Esophagus muscularis mucosa (tissue), 4 donors: Measurements from ENCODE around the gene ENDOD1. TPM values are rescaled to one million over a fixed set of nuclear protein-coding genes. Genes with fewer than 3 reads are reported as not detected.

Experiments
- DNase-seq: peaks from one replicate; pipeline ENCODE4 v3.0.0-alpha.2; 2017; ENCODE audit errors: extremely low spot score
- H3K27ac ChIP-seq, 4 donors: fragments of 200-600 bp; sonication (generic); replicated peaks in 1 of 4; 1 replicate in 3 of 4; 2 replicates in 1 of 4; pipeline ENCODE4 v1.5.1; 2016 to 2019; ENCODE audit warnings: mild to moderate bottlenecking in 1 of 4
- H3K27me3 ChIP-seq, 4 donors: fragments of 200-600 bp; sonication (generic); one replicate each; pipeline versions ENCODE4 v1.5.1 to v1.6.0; 2016 to 2019
- H3K36me3 ChIP-seq, 4 donors: fragments of 200-600 bp; sonication (generic); one replicate each; pipeline ENCODE4 v1.5.1; 2016 to 2019
- H3K4me1 ChIP-seq, 4 donors: fragments of 200-600 bp; sonication (generic); one replicate each; pipeline ENCODE4 v1.5.1; 2016 to 2019
- H3K4me3 ChIP-seq, 4 donors: fragments of 200-600 bp; sonication (generic); 1 replicate in 2 of 4; 2 replicates in 2 of 4; pipeline ENCODE4 v1.5.1; 2016 to 2019; ENCODE audit warnings: mild to moderate bottlenecking in 4 of 4, moderate library complexity in 1 of 4
- H3K9me3 ChIP-seq, 4 donors: fragments of 200-600 bp; sonication (generic); 1 replicate in 3 of 4; 2 replicates in 1 of 4; pipeline ENCODE4 v1.5.1; 2016 to 2019
- EP300 ChIP-seq: sonication (generic); formaldehyde crosslinking; IDR thresholded peaks from one replicate; pipeline ENCODE4 v1.6.1; 2017; ENCODE audit warnings: antibody characterized with exemption
- POLR2A ChIP-seq: fragments of 450-650 bp; IDR thresholded peaks from one replicate; pipeline ENCODE4 v1.6.1; 2017; ENCODE audit warnings: antibody characterized with exemption, moderate library complexity, mild to moderate bottlenecking, low read depth
- POLR2AphosphoS5 ChIP-seq, 2 donors: sonication (generic); formaldehyde crosslinking; IDR thresholded peaks; one replicate each; pipeline ENCODE4 v1.6.1; 2017; ENCODE audit warnings: antibody characterized with exemption in 2 of 2
- WGBS: methylation state at CpG from one replicate; pipeline ENCODE4 v1.1.5; 2018; 5-methylcytosine and 5-hydroxymethylcytosine counted together
- intact Hi-C: fragments of 100-400 bp; cut with DNase I; formaldehyde crosslinking; loops from one replicate; pipeline ENCODE4 v1.15.1; 2023
- total RNA-seq, 4 donors: library from RNA; depleted of rRNA; stranded (reverse); fragments of >200 nt; gene quantifications; one replicate each; pipeline versions ENCODE4 v1.1.0 to v1.2.1, GENCODE V29; 2016
- TF ChIP-seq, protein P1 (sequence below), 3 experiments: fragments of 200-600 bp in 2 of 3; fragments of 450-650 bp in 1 of 3; sonication (generic) in 2 of 3; IDR thresholded peaks; one replicate each; pipeline ENCODE4 v1.5.1; 2017 to 2019; ENCODE audit warnings: antibody characterized with exemption in 3 of 3, mild to moderate bottlenecking in 2 of 3, moderate library complexity in 1 of 3

ENDOD1 gene
- total RNA-seq, 4 donors from 2014 or later = 37.6 to 43.2 (median 41.0) TPM

DNA sequence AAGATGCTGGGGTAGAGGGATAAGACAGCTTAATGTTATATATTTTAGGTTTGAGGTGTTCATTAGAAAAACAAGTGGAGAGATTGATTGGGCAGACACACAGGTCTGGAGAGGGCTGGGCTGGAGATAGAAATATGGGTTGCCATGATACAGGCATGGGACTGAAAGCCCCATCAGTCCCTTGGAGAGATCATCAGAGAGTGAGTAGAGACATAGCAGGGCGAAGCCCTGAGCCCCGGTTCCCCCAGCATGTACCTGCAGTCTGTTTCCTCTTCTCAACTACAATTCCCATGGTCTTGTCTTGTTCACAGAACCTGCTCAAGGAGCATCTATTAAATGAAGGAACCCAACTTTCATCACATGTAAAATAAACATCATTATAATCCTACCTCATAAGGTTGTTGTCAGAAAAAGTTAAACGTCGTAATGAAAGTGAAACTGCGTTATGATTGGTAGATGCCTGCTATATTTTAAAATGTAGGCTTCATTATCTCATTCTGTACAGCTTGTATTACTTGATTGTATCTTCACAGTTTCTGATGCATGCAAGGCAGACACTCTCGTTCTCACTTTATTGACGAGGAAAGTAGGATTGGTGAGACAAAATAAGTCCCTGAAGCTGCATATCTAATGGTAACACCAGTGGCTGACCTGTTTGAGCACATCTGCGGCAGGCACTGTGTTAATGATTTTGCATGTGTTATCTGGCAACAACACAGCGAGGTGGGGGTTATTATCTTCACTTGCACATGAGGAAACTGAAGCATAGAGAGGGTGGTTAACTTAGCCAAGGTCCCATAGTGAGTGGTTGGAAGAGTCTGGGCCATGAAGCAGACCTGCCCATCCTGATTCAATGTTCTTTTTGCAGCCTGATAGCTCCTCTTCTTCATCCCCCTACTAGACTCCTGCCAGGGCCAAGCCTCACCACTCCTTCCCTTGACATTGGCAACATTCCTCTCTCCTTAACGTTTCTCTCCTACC is 63.5 kb downstream of the ENDOD1 start:
- H3K27ac ChIP-seq = peak overlapping the region in 1 of 4 donors; percentile 26

GRCh38 chr11:95153857-95154246 is 64.2 kb downstream of the ENDOD1 start:
- TF ChIP-seq EP300 = no peak
- TF ChIP-seq, protein P1, sequence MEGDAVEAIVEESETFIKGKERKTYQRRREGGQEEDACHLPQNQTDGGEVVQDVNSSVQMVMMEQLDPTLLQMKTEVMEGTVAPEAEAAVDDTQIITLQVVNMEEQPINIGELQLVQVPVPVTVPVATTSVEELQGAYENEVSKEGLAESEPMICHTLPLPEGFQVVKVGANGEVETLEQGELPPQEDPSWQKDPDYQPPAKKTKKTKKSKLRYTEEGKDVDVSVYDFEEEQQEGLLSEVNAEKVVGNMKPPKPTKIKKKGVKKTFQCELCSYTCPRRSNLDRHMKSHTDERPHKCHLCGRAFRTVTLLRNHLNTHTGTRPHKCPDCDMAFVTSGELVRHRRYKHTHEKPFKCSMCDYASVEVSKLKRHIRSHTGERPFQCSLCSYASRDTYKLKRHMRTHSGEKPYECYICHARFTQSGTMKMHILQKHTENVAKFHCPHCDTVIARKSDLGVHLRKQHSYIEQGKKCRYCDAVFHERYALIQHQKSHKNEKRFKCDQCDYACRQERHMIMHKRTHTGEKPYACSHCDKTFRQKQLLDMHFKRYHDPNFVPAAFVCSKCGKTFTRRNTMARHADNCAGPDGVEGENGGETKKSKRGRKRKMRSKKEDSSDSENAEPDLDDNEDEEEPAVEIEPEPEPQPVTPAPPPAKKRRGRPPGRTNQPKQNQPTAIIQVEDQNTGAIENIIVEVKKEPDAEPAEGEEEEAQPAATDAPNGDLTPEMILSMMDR (IDR thresholded peaks at IDR 0.05) = no peak
- no peak for TF ChIP-seq POLR2A
- TF ChIP-seq POLR2AphosphoS5 (IDR thresholded peaks at IDR 0.05) = no peak
- H3K9me3 ChIP-seq = no peaks in the 10 kb centered on the region
- intact Hi-C loops = loop anchor here (2.0 to 10.0 kb wide), 5 partner anchors 78 to 611 kb away; partner anchors contain the start of genes CWC15, KDM4D and SESN3
- WGBS = 52% methylated on average over 1 of the region's 1 CpG
- no peaks in the 10 kb centered on the region for H3K27me3 ChIP-seq
- peaks cover 15 to 69% (median 61%) of the 10 kb centered on the region in 4 donors for H3K4me1 ChIP-seq
- H3K27ac ChIP-seq = no peak overlapping the region
- no peak overlapping the region for H3K4me3 ChIP-seq
- no peak for DNase-seq
- no peaks in the 10 kb centered on the region for H3K36me3 ChIP-seq

More for the DNA sequence above, 63.5 kb downstream of the ENDOD1 start:
- H3K27me3 ChIP-seq = no peaks in the 10 kb centered on the region
- H3K36me3 ChIP-seq = no peaks in the 10 kb centered on the region
- peaks cover 19 to 73% (median 63%) of the 10 kb centered on the region in 4 donors for H3K4me1 ChIP-seq
- peak overlapping the region in 1 of 4 donors; percentile 29 for H3K4me3 ChIP-seq
- intact Hi-C loops = loop anchor here (2.0 to 10.0 kb wide), 5 partner anchors 79 to 612 kb away; partner anchors contain the start of genes CWC15, KDM4D and SESN3
- H3K9me3 ChIP-seq = no peaks in the 10 kb centered on the region
- no peak for TF ChIP-seq POLR2A
- TF ChIP-seq EP300 = no peak
- TF ChIP-seq, protein P1 (IDR thresholded peaks at IDR 0.05) = no peak
- TF ChIP-seq POLR2AphosphoS5 (IDR thresholded peaks at IDR 0.05) = no peak
- 56% methylated on average over 10 of the region's 10 CpGs for WGBS
- no peak for DNase-seq

GRCh38 chr11:95154514-95154913 is 64.9 kb downstream of the ENDOD1 start:
- no peaks in the 10 kb centered on the region for H3K36me3 ChIP-seq
- TF ChIP-seq, protein P1 (IDR thresholded peaks at IDR 0.05) = peak; percentile 37 to 49 (median 42)
- TF ChIP-seq POLR2A = no peak
- H3K27ac ChIP-seq = no peak overlapping the region
- H3K9me3 ChIP-seq = no peaks in the 10 kb centered on the region
- intact Hi-C loops = loop anchor here (5.0 to 10.0 kb wide), 4 partner anchors 78 to 360 kb away; partner anchors contain the start of genes CWC15, KDM4D and SESN3
- no peak for DNase-seq
- H3K4me3 ChIP-seq = no peak overlapping the region
- H3K27me3 ChIP-seq = no peaks in the 10 kb centered on the region
- H3K4me1 ChIP-seq = peaks cover 11 to 66% (median 59%) of the 10 kb centered on the region in 4 donors

GRCh38 chr11:95155385-95155784 is 65.7 kb downstream of the ENDOD1 start:
- intact Hi-C loops = loop anchor here (10.0 kb wide), 2 partner anchors 179 to 359 kb away; no protein-coding TSS in a partner anchor
- H3K4me1 ChIP-seq = peaks cover 5 to 58% (median 51%) of the 10 kb centered on the region in 4 donors
- no peaks in the 10 kb centered on the region for H3K9me3 ChIP-seq
- no peak overlapping the region for H3K27ac ChIP-seq
- no peak overlapping the region for H3K4me3 ChIP-seq
- H3K27me3 ChIP-seq = no peaks in the 10 kb centered on the region
- H3K36me3 ChIP-seq = no peaks in the 10 kb centered on the region
- TF ChIP-seq POLR2AphosphoS5 (IDR thresholded peaks at IDR 0.05) = no peak
- 91% methylated on average over 4 of the region's 4 CpGs for WGBS
- no peak for DNase-seq

DNA sequence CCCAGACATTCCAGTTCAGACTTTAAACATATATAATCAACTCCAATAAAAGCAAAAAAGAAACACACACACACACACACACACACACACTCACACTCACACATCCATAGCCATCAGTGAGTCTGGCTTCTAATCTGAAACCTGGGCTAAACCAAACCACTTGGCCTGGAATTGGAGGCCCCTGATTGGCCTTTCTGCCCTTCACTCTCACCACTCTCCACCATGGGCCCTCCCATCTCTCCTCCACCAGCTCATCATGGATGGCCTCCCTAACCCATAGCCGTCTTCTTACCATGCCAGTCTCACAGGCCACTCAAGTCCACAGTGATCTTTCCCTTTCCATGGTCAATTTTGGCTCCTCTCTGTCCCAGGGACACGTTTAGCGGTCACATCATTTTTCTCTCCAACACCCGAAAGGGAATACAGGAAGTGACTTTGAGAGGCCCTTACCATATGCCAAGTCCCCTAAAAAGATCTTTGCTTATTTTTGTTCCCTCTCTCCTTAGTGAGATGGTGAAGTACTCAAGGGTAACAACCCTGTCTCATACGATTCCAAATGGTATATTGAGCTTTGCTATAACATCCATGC is 66.6 kb downstream of the ENDOD1 start:
- H3K27ac ChIP-seq = peak overlapping the region; percentile 74 to 80 (median 78)
- 76% methylated on average over 5 of the region's 5 CpGs for WGBS

More for the DNA sequence above, 66.6 kb downstream of the ENDOD1 start:
- H3K36me3 ChIP-seq = no peaks in the 10 kb centered on the region
- H3K4me3 ChIP-seq = no peak overlapping the region
- H3K4me1 ChIP-seq = peaks cover 5 to 52% (median 44%) of the 10 kb centered on the region in 4 donors
- no peak for DNase-seq
- H3K9me3 ChIP-seq = no peaks in the 10 kb centered on the region
- intact Hi-C loops = loop anchor here (10.0 kb wide), 2 partner anchors 179 to 359 kb away; no protein-coding TSS in a partner anchor
- no peaks in the 10 kb centered on the region for H3K27me3 ChIP-seq
- TF ChIP-seq, protein P1 (IDR thresholded peaks at IDR 0.05) = no peak
- no peak for TF ChIP-seq POLR2AphosphoS5 (IDR thresholded peaks at IDR 0.05)
- no peak for TF ChIP-seq POLR2A
- TF ChIP-seq EP300 = no peak
